HG02798 (cell line): ENCODE data around the gene WDR82.

Experiments used
- ATAC-seq: cut with Tn5 transposase; IDR thresholded peaks from one replicate; pipeline ENCODE4 v1.9.1; 2021; ENCODE audit warnings: mild to moderate bottlenecking; ENCODE audit not compliant: unreplicated experiment, poor library complexity

WDR82 gene

GRCh38 chr3:52262447-52262846 lies 16.0 kb downstream of the WDR82 start:
- ATAC-seq = no peak

- no peak for ATAC-seq
Observed at GRCh38 chr3:52259448-52259847, 19.0 kb downstream of the WDR82 start.

- ATAC-seq = no peak
Observed at GRCh38 chr3:52259035-52259434, 19.4 kb downstream of the WDR82 start.

- no peak for ATAC-seq
Observed at GRCh38 chr3:52257911-52258310, 20.5 kb downstream of the WDR82 start.

GRCh38 chr3:52256622-52257021 lies 21.8 kb downstream of the WDR82 start:
- ATAC-seq = no peak

- no peak for ATAC-seq
Observed at GRCh38 chr3:52256159-52256558, 22.3 kb downstream of the WDR82 start.

GRCh38 chr3:52254608-52255007 lies 23.8 kb downstream of the WDR82 start:
- no peak for ATAC-seq

GRCh38 chr3:52253314-52254304 lies 24.8 kb downstream of the WDR82 start:
- ATAC-seq = peak; percentile 95

- no peak for ATAC-seq
Observed at GRCh38 chr3:52250122-52250521, 28.3 kb downstream of the WDR82 start.

- ATAC-seq = no peak
Observed at GRCh38 chr3:52249683-52250082, 28.8 kb downstream of the WDR82 start.

- no peak for ATAC-seq
Observed at GRCh38 chr3:52248816-52249547, 29.5 kb downstream of the WDR82 start.

- no peak for ATAC-seq
Observed at GRCh38 chr3:52248165-52248541, 30.3 kb downstream of the WDR82 start.

- ATAC-seq = no peak
Observed at GRCh38 chr3:52247409-52248164, 30.9 kb downstream of the WDR82 start.

- no peak for ATAC-seq
Observed at GRCh38 chr3:52246728-52247408, 31.6 kb downstream of the WDR82 start.

- ATAC-seq = no peak
Observed at GRCh38 chr3:52246264-52246620, 32.2 kb downstream of the WDR82 start.

GRCh38 chr3:52245322-52246263 lies 32.9 kb downstream of the WDR82 start, which contains the start of gene PPM1M:
PPM1M (plus strand) TSS chr3:52245759; CDS start chr3:52245825, 66 bp downstream.
- ATAC-seq = peak; percentile 48

- ATAC-seq = peak; percentile 20
Observed at GRCh38 chr3:52243791-52244628, 34.4 kb downstream of the WDR82 start.

GRCh38 chr3:52242039-52242438 lies 36.4 kb downstream of the WDR82 start:
- ATAC-seq = no peak
